Osteocyte (in vitro differentiated cells): Measurements from ENCODE around the gene KLF11. TPM values are rescaled to one million over a fixed set of nuclear protein-coding genes. Genes with fewer than 3 reads are reported as not detected.

ENCODE experiments used
- DNase-seq: peaks from one replicate; pipeline ENCODE4 v3.0.0; 2021; ENCODE audit warnings: mixed read lengths; ENCODE audit not compliant: unreplicated experiment; ENCODE audit errors: extremely low spot score
- H3K27ac Mint-ChIP-seq: one replicate; pipeline ENCODE4 v1.8.0; 2021; ENCODE audit warnings: mild to moderate bottlenecking, mixed read lengths; ENCODE audit not compliant: unreplicated experiment
- H3K27me3 Mint-ChIP-seq: one replicate; pipeline ENCODE4 v1.8.0; 2021; ENCODE audit warnings: mixed read lengths; ENCODE audit not compliant: unreplicated experiment
- H3K36me3 Mint-ChIP-seq: one replicate; pipeline ENCODE4 v1.8.0; 2021; ENCODE audit warnings: mixed read lengths; ENCODE audit not compliant: unreplicated experiment
- H3K4me1 Mint-ChIP-seq: one replicate; pipeline ENCODE4 v1.8.0; 2021; ENCODE audit warnings: mixed read lengths; ENCODE audit not compliant: unreplicated experiment
- H3K4me3 Mint-ChIP-seq: one replicate; pipeline ENCODE4 v1.8.0; 2021; ENCODE audit warnings: mild to moderate bottlenecking, moderate library complexity, mixed read lengths; ENCODE audit not compliant: unreplicated experiment
- H3K9me3 Mint-ChIP-seq: one replicate; pipeline ENCODE4 v1.8.0; 2021; ENCODE audit warnings: mixed read lengths; ENCODE audit not compliant: unreplicated experiment
- CTCF ChIP-seq: fragments of 200-600 bp; sonication (generic); IDR thresholded peaks from 2 replicates; pipeline ENCODE4 v1.5.0; 2021; ENCODE audit warnings: antibody characterized with exemption, mild to moderate bottlenecking, moderate library complexity
- total RNA-seq: library from RNA; stranded (reverse); gene quantifications from 2 replicates; pipeline ENCODE4 v1.2.1, GENCODE V29; 2021

The KLF11 gene
- total RNA-seq, 1 donor from 2014 or later, result 17.4 TPM

GRCh38 chr2:10071595-10071994, 28.2 kb downstream of the KLF11 start:
- peaks cover 8% of the 10 kb centered on the region for H3K9me3 Mint-ChIP-seq
- peaks cover 9% of the 10 kb centered on the region for H3K27me3 Mint-ChIP-seq
- no peak overlapping the region for H3K27ac Mint-ChIP-seq
- peaks cover 12% of the 10 kb centered on the region for H3K36me3 Mint-ChIP-seq
- H3K4me1 Mint-ChIP-seq, result peaks cover 11% of the 10 kb centered on the region
- no peak for TF ChIP-seq CTCF
- no peak for DNase-seq
- no peak overlapping the region for H3K4me3 Mint-ChIP-seq

GRCh38 chr2:10072656-10073480, 29.5 kb downstream of the KLF11 start:
- peaks cover 10% of the 10 kb centered on the region for H3K36me3 Mint-ChIP-seq
- H3K27ac Mint-ChIP-seq, result no peak overlapping the region
- no peak overlapping the region for H3K4me3 Mint-ChIP-seq
- H3K9me3 Mint-ChIP-seq, result peaks cover 6% of the 10 kb centered on the region
- H3K4me1 Mint-ChIP-seq, result peaks cover 11% of the 10 kb centered on the region
- peak; percentile 84 for TF ChIP-seq CTCF
- peaks cover 18% of the 10 kb centered on the region for H3K27me3 Mint-ChIP-seq
- DNase-seq, result peak; percentile 92

- H3K27me3 Mint-ChIP-seq, result peaks cover 18% of the 10 kb centered on the region
- peaks cover 5% of the 10 kb centered on the region for H3K36me3 Mint-ChIP-seq
- no peak for DNase-seq
- no peaks in the 10 kb centered on the region for H3K9me3 Mint-ChIP-seq
- H3K27ac Mint-ChIP-seq, result no peak overlapping the region
- no peak overlapping the region for H3K4me3 Mint-ChIP-seq
- no peak for TF ChIP-seq CTCF
- peaks cover 18% of the 10 kb centered on the region for H3K4me1 Mint-ChIP-seq
Observed at GRCh38 chr2:10073706-10074105, 30.4 kb downstream of the KLF11 start.

GRCh38 chr2:10075101-10075500, 31.8 kb downstream of the KLF11 start:
- no peak for TF ChIP-seq CTCF
- Mint-ChIP-seq H3K4me1 (peaks cover 24% of the 10 kb centered on the region), H3K27me3 (peaks cover 18% of the 10 kb centered on the region), H3K27ac (no peak overlapping the region), H3K4me3 (no peak overlapping the region), H3K36me3 (peaks cover 5% of the 10 kb centered on the region), H3K9me3 (no peaks in the 10 kb centered on the region)
- no peak for DNase-seq

- H3K4me3 Mint-ChIP-seq, result no peak overlapping the region
- H3K9me3 Mint-ChIP-seq, result no peaks in the 10 kb centered on the region
- TF ChIP-seq CTCF, result no peak
- peaks cover 5% of the 10 kb centered on the region for H3K36me3 Mint-ChIP-seq
- no peak overlapping the region for H3K27ac Mint-ChIP-seq
- H3K4me1 Mint-ChIP-seq, result peaks cover 24% of the 10 kb centered on the region
- peaks cover 18% of the 10 kb centered on the region for H3K27me3 Mint-ChIP-seq
- DNase-seq, result no peak
Observed at GRCh38 chr2:10075571-10076209, 32.3 kb downstream of the KLF11 start.
